HEK293 (cell line): ENCODE results near the gene A4GALT.

Source experiments
- BCL11A ChIP-seq: fragments of 450-650 bp; formaldehyde crosslinking; IDR thresholded peaks from 2 replicates; pipeline ENCODE4 v1.5.1; 2016; ENCODE audit warnings: low read depth, missing biosample characterization, missing genetic modification characterization
- ZNF223 ChIP-seq: fragments of 450-650 bp; formaldehyde crosslinking; IDR thresholded peaks from 2 replicates; pipeline ENCODE4 v1.5.1; 2016; ENCODE audit warnings: missing biosample characterization, missing genetic modification characterization
- ZNF274 ChIP-seq, 2 experiments: fragments of 200-500 bp in 1 of 2; fragments of 450-650 bp in 1 of 2; sonication (Bioruptor generic) in 1 of 2; formaldehyde crosslinking in 1 of 2; IDR thresholded peaks; 2 replicates each; pipeline versions ENCODE4 v1.5.1 to v1.6.1; 2014 to 2016; ENCODE audit warnings: borderline replicate concordance in 1 of 2, inconsistent platforms in 1 of 2, low read length in 1 of 2, missing biosample characterization in 1 of 2, missing genetic modification characterization in 1 of 2
- ZNF792 ChIP-seq: fragments of 450-650 bp; formaldehyde crosslinking; IDR thresholded peaks from 2 replicates; pipeline ENCODE4 v1.5.1; 2016; ENCODE audit warnings: missing biosample characterization, missing genetic modification characterization
- TF ChIP-seq, protein P1 (sequence below): fragments of 450-650 bp; formaldehyde crosslinking; IDR thresholded peaks from 2 replicates; pipeline ENCODE4 v1.5.1; 2016; ENCODE audit warnings: missing biosample characterization, missing genetic modification characterization
- TF ChIP-seq, protein P2 (sequence below): sonication (generic); formaldehyde crosslinking; IDR thresholded peaks from 2 replicates; pipeline ENCODE4 v1.8.1; 2022; ENCODE audit warnings: mild to moderate bottlenecking, moderate library complexity, missing genetic modification reagents

DNA sequence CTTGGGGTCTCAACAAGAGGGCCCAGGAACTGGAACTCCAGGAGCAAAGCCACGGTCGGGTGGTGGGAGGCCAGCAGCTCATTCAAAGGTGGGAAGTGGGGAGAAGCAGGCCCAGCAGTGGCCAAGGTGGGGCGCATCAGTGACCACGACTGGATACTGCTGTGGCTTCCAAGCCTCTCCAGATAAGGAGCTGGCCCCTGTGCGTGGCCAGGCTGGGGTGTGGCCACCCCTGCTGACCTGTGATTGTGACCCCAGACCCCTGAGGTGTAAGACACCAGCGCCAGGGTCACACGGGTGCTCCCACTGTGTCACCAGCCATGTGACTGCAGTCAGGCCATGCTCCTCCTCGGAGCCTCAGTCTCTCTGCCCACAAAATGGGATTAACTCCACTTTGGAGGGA, 20.3 kb downstream of the A4GALT start:
- TF ChIP-seq BCL11A (tag by site-specific recombination) = no peak
- TF ChIP-seq, protein P1, sequence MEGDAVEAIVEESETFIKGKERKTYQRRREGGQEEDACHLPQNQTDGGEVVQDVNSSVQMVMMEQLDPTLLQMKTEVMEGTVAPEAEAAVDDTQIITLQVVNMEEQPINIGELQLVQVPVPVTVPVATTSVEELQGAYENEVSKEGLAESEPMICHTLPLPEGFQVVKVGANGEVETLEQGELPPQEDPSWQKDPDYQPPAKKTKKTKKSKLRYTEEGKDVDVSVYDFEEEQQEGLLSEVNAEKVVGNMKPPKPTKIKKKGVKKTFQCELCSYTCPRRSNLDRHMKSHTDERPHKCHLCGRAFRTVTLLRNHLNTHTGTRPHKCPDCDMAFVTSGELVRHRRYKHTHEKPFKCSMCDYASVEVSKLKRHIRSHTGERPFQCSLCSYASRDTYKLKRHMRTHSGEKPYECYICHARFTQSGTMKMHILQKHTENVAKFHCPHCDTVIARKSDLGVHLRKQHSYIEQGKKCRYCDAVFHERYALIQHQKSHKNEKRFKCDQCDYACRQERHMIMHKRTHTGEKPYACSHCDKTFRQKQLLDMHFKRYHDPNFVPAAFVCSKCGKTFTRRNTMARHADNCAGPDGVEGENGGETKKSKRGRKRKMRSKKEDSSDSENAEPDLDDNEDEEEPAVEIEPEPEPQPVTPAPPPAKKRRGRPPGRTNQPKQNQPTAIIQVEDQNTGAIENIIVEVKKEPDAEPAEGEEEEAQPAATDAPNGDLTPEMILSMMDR (tag by site-specific recombination) = no peak
- TF ChIP-seq, protein P2, sequence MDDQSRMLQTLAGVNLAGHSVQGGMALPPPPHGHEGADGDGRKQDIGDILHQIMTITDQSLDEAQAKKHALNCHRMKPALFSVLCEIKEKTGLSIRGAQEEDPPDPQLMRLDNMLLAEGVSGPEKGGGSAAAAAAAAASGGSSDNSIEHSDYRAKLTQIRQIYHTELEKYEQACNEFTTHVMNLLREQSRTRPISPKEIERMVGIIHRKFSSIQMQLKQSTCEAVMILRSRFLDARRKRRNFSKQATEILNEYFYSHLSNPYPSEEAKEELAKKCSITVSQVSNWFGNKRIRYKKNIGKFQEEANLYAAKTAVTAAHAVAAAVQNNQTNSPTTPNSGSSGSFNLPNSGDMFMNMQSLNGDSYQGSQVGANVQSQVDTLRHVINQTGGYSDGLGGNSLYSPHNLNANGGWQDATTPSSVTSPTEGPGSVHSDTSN (CRISPR knock-in tag) = no peak
- no peak for TF ChIP-seq ZNF792 (tag by site-specific recombination)
- TF ChIP-seq ZNF274 (IDR thresholded peaks at IDR 0.05; ENCODE audit: low read length) = no peak
- no peak for TF ChIP-seq ZNF274 (tag by site-specific recombination; IDR thresholded peaks at IDR 0.05; ENCODE audit: borderline replicate concordance)
- TF ChIP-seq ZNF223 (tag by site-specific recombination) = no peak
